Stimulated activated CD8-positive, alpha-beta memory T cell treated with anti-CD3 and anti-CD28 coated beads, Interleukin-7, amount 100 ng/mL, for 4 hours (primary cell): ENCODE data around the gene SEC11A.
A peak's percentile ranks its signal among the peaks of the same experiment; 100 is the strongest.
"Not testable (repeated sequence)": the region's sequence is repeated elsewhere in the genome, so short reads cannot be mapped to it uniquely, and the experiment has no call there.

Source experiments
- DNase-seq, 2 donors: peaks; one replicate each; pipeline ENCODE4 v3.0.0-alpha.2; 2020; ENCODE audit warnings: low read depth in 2 of 2

The SEC11A gene

GRCh38 chr15:84737005-84737404, 21.1 kb upstream of the SEC11A start:
- no peak for DNase-seq

DNA sequence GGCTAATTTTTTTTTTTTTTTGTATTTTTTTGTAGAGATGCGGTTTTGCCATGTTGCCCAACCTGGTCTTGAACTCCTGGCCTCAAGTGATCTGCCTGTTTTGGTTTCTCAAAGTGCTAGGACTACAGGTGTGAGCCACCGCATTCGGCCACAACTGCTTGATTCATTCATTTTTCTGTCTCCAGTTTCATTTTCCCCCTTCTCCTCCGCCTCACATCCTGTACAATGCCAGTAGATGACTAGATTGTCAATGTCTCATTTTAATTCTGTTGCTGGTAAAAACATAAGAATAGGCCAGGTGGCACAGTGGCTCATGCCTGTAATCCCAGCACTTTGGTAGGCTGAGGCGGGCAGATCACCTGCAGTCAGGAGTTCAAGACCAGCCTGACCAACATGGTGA, 20.4 kb upstream of the SEC11A start:
- peak in 1 of 2 donors; percentile 42 for DNase-seq

DNA sequence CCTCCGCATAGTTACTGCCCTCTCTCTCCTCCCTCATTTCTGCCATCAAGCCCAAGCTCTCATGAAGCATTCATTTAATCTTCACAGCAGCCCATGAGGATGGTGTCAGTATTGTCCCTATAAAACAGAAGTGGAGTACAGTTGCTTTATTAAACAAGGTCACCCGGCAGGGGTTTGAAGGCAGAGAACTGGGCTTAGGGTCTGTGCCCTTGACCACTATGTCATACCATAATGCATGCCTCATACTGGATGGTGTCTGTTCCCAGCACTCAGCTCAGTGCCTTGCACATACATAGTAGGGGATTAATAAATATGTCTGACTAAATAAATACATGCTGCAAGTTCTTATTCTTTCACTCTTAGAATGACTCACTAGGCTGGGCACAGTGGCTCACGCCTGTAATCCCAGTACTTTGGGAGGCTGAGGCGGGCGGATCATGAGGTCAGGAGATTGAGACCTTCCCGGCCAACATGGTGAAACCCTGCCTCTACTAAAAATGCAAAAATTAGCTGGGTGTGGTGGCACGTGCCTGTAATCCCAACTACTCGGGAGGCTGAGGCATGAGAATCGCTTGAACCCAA, 19.6 kb upstream of the SEC11A start:
- DNase-seq, result not testable (repeated sequence)

- DNase-seq, result peak; percentile 58 to 61
These were observed 19.0 kb upstream of the SEC11A start for GRCh38 chr15:84734794-84735479.

- no peak for DNase-seq
These were observed 15.8 kb upstream of the SEC11A start for GRCh38 chr15:84731774-84732173.

DNA sequence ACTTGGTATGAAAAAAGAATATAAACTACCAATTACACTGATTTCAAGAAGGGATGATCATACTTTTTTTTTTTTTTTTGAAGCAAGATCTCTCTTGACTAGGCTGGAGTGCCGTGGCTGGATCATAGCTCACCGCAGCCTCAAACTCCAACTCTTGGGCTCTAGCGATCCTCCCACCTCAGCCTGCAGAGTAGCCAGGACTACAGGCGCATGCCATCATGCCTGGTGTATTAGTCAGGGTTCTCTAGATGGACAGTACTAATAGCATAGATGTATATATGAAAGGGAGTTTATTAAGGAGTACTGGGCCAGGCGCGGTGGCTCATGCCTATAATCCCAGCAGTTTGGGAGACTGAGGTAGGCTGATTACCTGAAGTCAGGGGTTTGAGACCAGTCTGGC, 11.5 kb upstream of the SEC11A start:
- DNase-seq, result no peak

DNA sequence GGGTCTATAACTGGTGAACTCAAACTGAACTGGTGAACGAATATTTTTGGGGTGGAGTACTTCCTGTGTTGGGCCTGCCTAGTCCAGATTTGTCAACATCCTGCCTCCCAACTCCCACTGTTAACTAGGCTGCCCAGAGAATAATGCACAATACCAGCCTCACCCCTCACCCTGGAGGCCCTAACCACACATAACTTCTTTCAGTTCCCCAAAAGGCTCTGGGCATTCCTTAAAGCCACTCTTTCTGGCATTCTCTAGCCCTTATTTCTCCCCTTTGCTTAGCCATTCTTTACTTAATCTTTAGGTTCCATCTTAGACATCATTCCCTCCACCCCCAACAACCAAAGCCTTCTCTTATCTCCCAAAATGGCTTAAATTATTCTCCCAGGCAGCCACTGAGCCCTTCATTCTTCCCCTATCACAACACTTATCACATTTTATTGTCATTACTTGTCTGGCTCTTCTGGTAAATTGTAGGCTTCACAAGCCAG, 9.1 kb upstream of the SEC11A start:
- no peak for DNase-seq

- DNase-seq, result no peak
These were observed 6.7 kb upstream of the SEC11A start for GRCh38 chr15:84722628-84723027.

GRCh38 chr15:84721371-84721770, 5.4 kb upstream of the SEC11A start:
- DNase-seq, result no peak

- no peak for DNase-seq
These were observed 401 bp downstream of the SEC11A start for GRCh38 chr15:84715441-84716035.

- no peak for DNase-seq
These were observed 1.1 kb downstream of the SEC11A start for GRCh38 chr15:84714821-84715220.

DNA sequence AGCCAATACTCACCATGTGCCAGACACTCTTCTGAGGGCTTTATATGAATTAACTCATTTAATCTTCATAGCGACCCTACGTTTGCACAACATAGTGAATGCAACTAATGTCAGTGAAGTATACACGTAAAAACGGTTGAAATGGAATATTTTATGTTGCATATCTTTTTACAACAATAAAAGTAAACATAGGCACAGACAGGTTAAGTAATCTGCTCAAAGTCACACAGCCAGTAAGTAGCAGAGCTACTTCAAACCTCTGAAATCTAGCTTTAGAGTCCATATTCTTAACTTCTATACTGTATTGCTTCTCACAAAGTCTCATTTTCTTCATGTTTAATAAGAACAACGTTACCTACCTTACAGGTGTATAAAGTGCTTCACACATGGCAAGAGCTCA, 1.6 kb downstream of the SEC11A start:
- no peak for DNase-seq

- DNase-seq, result no peak
These were observed 12.1 kb downstream of the SEC11A start for GRCh38 chr15:84703808-84704207.

GRCh38 chr15:84702961-84703482, 12.9 kb downstream of the SEC11A start:
- DNase-seq, result no peak

- DNase-seq, result no peak
These were observed 16.3 kb downstream of the SEC11A start for GRCh38 chr15:84699538-84700191.

GRCh38 chr15:84697236-84697990, 18.5 kb downstream of the SEC11A start:
- no peak for DNase-seq

DNA sequence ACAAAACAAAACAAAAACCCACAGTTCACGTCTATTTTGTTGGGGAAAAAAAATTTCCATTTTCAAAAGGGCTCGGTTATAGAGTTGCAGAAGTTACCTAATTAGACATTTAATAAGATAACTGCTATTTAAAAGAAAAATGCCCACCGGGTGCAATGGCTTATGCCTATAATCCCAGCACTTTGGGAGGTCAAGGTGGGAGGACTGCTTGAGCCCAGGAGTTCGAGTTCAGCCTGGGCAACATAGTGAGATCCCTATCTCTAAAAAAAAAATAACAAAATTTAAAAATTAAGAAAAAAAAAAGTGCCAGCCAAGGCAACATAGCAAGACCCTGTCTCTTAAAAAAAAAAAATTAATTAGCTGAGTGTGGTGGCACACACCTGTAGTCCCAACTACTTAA, 19.2 kb downstream of the SEC11A start:
- no peak for DNase-seq

DNA sequence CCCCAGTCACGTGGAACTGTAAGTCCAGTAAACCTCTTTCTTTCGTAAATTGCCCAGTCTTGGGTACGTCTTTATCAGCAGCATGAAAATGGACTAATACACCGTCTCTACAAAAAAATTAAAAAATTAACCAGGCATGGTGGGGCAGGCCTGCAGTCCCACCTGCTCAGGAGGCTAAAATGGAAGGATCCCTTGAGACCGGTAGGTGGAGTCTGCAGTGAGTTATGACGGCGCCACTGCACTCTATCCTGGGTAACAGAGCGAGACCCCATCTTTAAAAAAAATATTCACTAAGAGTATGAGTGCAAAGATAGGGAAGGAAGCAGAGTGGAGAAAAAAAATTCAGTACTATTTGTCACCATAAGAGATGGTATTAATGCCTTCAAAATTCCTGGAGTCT, 25.6 kb downstream of the SEC11A start:
- no peak for DNase-seq

DNA sequence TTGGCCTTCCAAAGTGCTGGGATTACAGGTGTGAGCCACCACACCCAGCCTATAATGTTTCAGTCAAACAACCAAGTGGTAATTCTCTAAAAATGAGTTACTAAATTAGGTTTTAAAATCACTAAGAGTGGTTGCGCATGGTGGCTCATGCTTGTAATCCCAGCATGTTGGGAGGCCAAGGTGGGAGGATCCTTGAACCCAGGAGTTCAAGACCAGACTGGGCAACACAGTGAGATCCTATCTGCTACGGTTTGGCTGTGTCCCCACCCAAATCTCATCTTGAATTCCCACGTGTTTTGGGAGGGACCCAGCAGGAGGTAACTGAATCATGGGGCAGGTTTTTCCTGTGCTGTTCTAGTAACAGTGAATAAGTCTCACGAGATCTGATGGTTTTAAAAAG, 26.1 kb downstream of the SEC11A start:
- no peak for DNase-seq

- not testable (repeated sequence) for DNase-seq
These were observed 29.5 kb downstream of the SEC11A start for GRCh38 chr15:84686446-84686845.

DNA sequence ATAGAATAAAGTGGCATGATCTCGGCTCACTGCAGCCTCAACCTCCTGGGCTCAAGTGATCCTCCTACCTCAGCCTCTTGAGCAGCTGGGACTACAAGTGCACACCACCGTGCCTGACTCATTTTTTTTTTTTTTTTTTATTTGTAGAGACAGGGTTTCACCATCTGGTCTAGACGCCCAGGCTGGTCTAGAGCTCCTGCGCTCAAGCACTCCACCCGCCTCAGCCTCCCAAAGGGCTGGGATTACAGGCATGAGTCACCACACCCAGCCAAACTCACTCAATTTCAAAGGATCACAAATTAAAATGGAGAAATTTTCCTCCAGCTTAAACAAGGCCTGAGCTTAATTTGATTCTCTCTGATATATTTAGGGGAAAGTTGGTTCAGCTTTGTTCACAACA, 30.6 kb downstream of the SEC11A start:
- no peak for DNase-seq

GRCh38 chr15:84684092-84684491, 31.8 kb downstream of the SEC11A start:
- no peak for DNase-seq
